Calu3 (cell line): ENCODE data around the gene SMAD7. TPM values are rescaled to one million over a fixed set of nuclear protein-coding genes. Genes with fewer than 3 reads are reported as not detected.
A peak's percentile ranks its signal among the peaks of the same experiment; 100 is the strongest.

Experiments
- BruUV-seq: library from RNA; stranded (reverse); fragments of 400-500 nt; replicated peaks from 2 replicates; lab custom pipeline; 2021; lab: Mats Ljungman, UMichigan
- CTCF ChIA-PET: fragments of 300-600 bp; sonication (Branson Sonifier 250); formaldehyde crosslinking; loops from one replicate; lab custom pipeline; 2022; ENCODE audit warnings: antibody characterized with exemption; lab: Charles Lee
- DNase-seq: peaks from one replicate; pipeline ENCODE4 v3.0.0; 2022
- H3K27ac Mint-ChIP-seq: one replicate; pipeline ENCODE4 v1.8.0; 2022; ENCODE audit warnings: mixed read lengths; ENCODE audit not compliant: unreplicated experiment
- H3K27me3 Mint-ChIP-seq: one replicate; pipeline ENCODE4 v1.8.0; 2022; ENCODE audit warnings: mixed read lengths; ENCODE audit not compliant: unreplicated experiment
- H3K36me3 Mint-ChIP-seq: one replicate; pipeline ENCODE4 v1.8.0; 2022; ENCODE audit warnings: mild to moderate bottlenecking, moderate library complexity, mixed read lengths; ENCODE audit not compliant: insufficient read depth, unreplicated experiment
- H3K4me1 Mint-ChIP-seq: one replicate; pipeline ENCODE4 v1.8.0; 2022; ENCODE audit warnings: mild to moderate bottlenecking, low read depth, mixed read lengths; ENCODE audit not compliant: unreplicated experiment
- H3K4me3 Mint-ChIP-seq: one replicate; pipeline ENCODE4 v1.8.0; 2022; ENCODE audit warnings: mild to moderate bottlenecking, low read depth, moderate library complexity, mixed read lengths; ENCODE audit not compliant: unreplicated experiment
- H3K9me3 Mint-ChIP-seq: one replicate; pipeline ENCODE4 v1.8.0; 2022; ENCODE audit warnings: low read depth, mixed read lengths; ENCODE audit not compliant: unreplicated experiment
- CTCF ChIP-seq: fragments of 200-600 bp; IDR thresholded peaks from one replicate; pipeline ENCODE4 v1.8.0; 2022; ENCODE audit warnings: antibody characterized with exemption; ENCODE audit not compliant: unreplicated experiment
- intact Hi-C: fragments of 100-400 bp; cut with micrococcal nuclease; formaldehyde crosslinking; loops from one replicate; pipeline ENCODE4 v1.10.0; 2022; ENCODE audit not compliant: unreplicated experiment
- total RNA-seq: library from RNA; stranded (reverse); gene quantifications from 2 replicates; pipeline ENCODE4 v1.2.3, GENCODE V29; 2022

Gene SMAD7
- total RNA-seq, 1 experiment from 2014 or later: 13.7 TPM

DNA sequence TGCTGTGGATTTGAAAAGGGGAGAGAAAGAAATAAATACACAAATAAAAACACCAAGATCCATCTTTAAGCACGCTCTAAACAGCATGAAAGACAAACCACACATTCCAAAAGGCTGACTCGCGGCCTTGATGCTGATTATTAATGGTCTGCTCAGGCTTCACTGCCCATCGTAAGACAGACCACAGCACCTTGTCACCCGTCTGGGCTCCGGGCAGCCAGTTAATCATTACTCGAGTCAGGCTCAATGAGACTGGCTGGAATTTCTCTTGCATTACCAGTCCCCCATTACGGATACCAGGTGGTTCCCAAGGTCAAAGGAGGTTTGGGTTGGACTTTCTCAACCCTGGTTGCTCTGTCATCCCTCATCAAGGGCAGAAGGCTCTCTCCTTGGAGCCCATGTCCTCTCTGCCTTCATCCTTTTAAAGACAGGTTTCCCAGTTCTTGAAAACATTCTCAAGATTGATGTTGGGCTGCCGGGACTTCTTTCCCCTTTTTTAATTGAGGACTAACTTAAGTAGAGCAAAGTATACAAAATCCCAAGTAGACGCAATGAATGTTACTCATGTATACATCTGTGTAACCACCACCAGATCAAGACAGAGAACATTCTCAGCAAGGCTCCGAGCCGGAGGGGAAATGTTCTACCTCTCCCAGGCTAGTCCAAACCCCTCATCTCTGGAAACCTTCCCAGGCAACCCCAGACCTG is 8.1 kb downstream of the SMAD7 start:
- peak; percentile 90 for DNase-seq
- intact Hi-C loops: loop anchor here (10.0 kb wide), 2 partner anchors 232 to 268 kb away; no protein-coding TSS in a partner anchor
- BruUV-seq: no TSS peak
- CTCF ChIA-PET: no interaction called here
- H3K27me3 Mint-ChIP-seq: no peaks in the 10 kb centered on the region
- no peak for TF ChIP-seq CTCF
- H3K36me3 Mint-ChIP-seq: peaks cover 78% of the 10 kb centered on the region
- no peaks in the 10 kb centered on the region for H3K9me3 Mint-ChIP-seq
- H3K4me1 Mint-ChIP-seq: peaks cover 96% of the 10 kb centered on the region
- peak overlapping the region; percentile 64 for H3K27ac Mint-ChIP-seq
- H3K4me3 Mint-ChIP-seq: peak overlapping the region; percentile 51

- H3K27ac Mint-ChIP-seq: peak overlapping the region; percentile 64
- no peak for DNase-seq
Observed at GRCh38 chr18:48942086-48942485, 8.7 kb downstream of the SMAD7 start.

GRCh38 chr18:48941672-48942071 is 9.1 kb downstream of the SMAD7 start:
- H3K27ac Mint-ChIP-seq: peak overlapping the region; percentile 60
- H3K27me3 Mint-ChIP-seq: no peaks in the 10 kb centered on the region
- intact Hi-C loops: loop anchor here (10.0 kb wide), 2 partner anchors 233 to 267 kb away; no protein-coding TSS in a partner anchor
- no peaks in the 10 kb centered on the region for H3K9me3 Mint-ChIP-seq
- H3K36me3 Mint-ChIP-seq: peaks cover 79% of the 10 kb centered on the region
- no peak for DNase-seq
- CTCF ChIA-PET: no interaction called here
- BruUV-seq: no TSS peak
- H3K4me1 Mint-ChIP-seq: peaks cover 96% of the 10 kb centered on the region
- H3K4me3 Mint-ChIP-seq: peak overlapping the region; percentile 51
- no peak for TF ChIP-seq CTCF

More at GRCh38 chr18:48942086-48942485, 8.7 kb downstream of the SMAD7 start:
- intact Hi-C loops: loop anchor here (10.0 kb wide), 2 partner anchors 233 to 267 kb away; no protein-coding TSS in a partner anchor
- CTCF ChIA-PET: no interaction called here
- H3K9me3 Mint-ChIP-seq: no peaks in the 10 kb centered on the region
- TSS peak; percentile 4 for BruUV-seq
- TF ChIP-seq CTCF: no peak
- H3K36me3 Mint-ChIP-seq: peaks cover 78% of the 10 kb centered on the region
- H3K4me3 Mint-ChIP-seq: peak overlapping the region; percentile 51
- no peaks in the 10 kb centered on the region for H3K27me3 Mint-ChIP-seq
- H3K4me1 Mint-ChIP-seq: peaks cover 96% of the 10 kb centered on the region

- no peak for TF ChIP-seq CTCF
- H3K27ac Mint-ChIP-seq: peak overlapping the region; percentile 60
- H3K36me3 Mint-ChIP-seq: peaks cover 77% of the 10 kb centered on the region
- no peaks in the 10 kb centered on the region for H3K9me3 Mint-ChIP-seq
- CTCF ChIA-PET: interaction anchor here (0.7 to 0.8 kb wide), 2 partner anchors 12 to 82 kb away, joined by 3 read pairs; no protein-coding TSS in a partner anchor
- intact Hi-C loops: loop anchor here (10.0 kb wide), 2 partner anchors 234 to 266 kb away; no protein-coding TSS in a partner anchor
- DNase-seq: no peak
- peaks cover 96% of the 10 kb centered on the region for H3K4me1 Mint-ChIP-seq
- H3K4me3 Mint-ChIP-seq: peak overlapping the region; percentile 38
- no peaks in the 10 kb centered on the region for H3K27me3 Mint-ChIP-seq
- BruUV-seq: no TSS peak
Observed at GRCh38 chr18:48940854-48941611, 9.7 kb downstream of the SMAD7 start.
